Endothelial cell of umbilical vein (primary cell): ENCODE measurements around the gene BABAM2. TPM values are rescaled to one million over a fixed set of nuclear protein-coding genes. Genes with fewer than 3 reads are reported as not detected.

ENCODE experiments used
- BruUV-seq: library from RNA; stranded (reverse); fragments of 400-500 nt; replicated peaks from 2 replicates; lab custom pipeline; 2021; lab: Mats Ljungman, UMichigan
- CTCF ChIA-PET: fragments of 300-600, 350-600 bp; sonication (Branson Sonifier 250); formaldehyde crosslinking; loops from one replicate; lab custom pipeline; 2021; ENCODE audit warnings: antibody characterized with exemption, inconsistent platforms; lab: Charles Lee
- POLR2A ChIA-PET: fragments of 300-600, 350-600 bp; sonication (Branson Sonifier 250); formaldehyde crosslinking; loops from one replicate; lab custom pipeline; 2021; ENCODE audit warnings: antibody characterized with exemption, inconsistent platforms; lab: Charles Lee
- DNase-seq: peaks from one replicate; pipeline ENCODE4 v3.0.0-alpha.2; 2011; ENCODE audit warnings: low read depth, low spot score
- FAIRE-seq: peaks from 2 replicates; lab custom pipeline; 2011; peaks lifted over from hg19 to GRCh38; lab: Jason Lieb, UNC
- H2AFZ ChIP-seq: 2 replicates; pipeline ENCODE4 v1.6.0; 2012; ENCODE audit warnings: low read depth, low read length, control low read depth, inconsistent platforms
- H3K27ac ChIP-seq: 2 replicates; pipeline ENCODE4 v1.5.1; 2011; ENCODE audit warnings: low read depth, mild to moderate bottlenecking, control low read depth, low read length, moderate library complexity; ENCODE audit not compliant: insufficient read depth
- H3K27me3 ChIP-seq, 2 experiments: 2 replicates each; pipeline versions ENCODE4 v1.6.0 to v1.6.1; 2011; ENCODE audit warnings: low read length in 2 of 2, mixed read lengths in 1 of 2; ENCODE audit not compliant: control insufficient read depth in 2 of 2, insufficient read depth in 2 of 2
- H3K36me3 ChIP-seq, 2 experiments: 2 replicates in 1 of 2; 3 replicates in 1 of 2; pipeline ENCODE4 v1.5.1; 2011; ENCODE audit warnings: low read length in 2 of 2, mild to moderate bottlenecking in 1 of 2, moderate library complexity in 1 of 2; ENCODE audit not compliant: control insufficient read depth in 2 of 2, insufficient read depth in 2 of 2; ENCODE audit errors: extremely low read depth in 1 of 2
- H3K4me1 ChIP-seq: 3 replicates; pipeline ENCODE4 v1.5.1; 2011; ENCODE audit warnings: mild to moderate bottlenecking, low read length; ENCODE audit not compliant: control insufficient read depth, insufficient read depth; ENCODE audit errors: extremely low read depth
- H3K4me2 ChIP-seq: 2 replicates; pipeline ENCODE4 v1.6.1; 2011; ENCODE audit warnings: low read length, control low read depth, mixed read lengths; ENCODE audit not compliant: insufficient read depth
- H3K4me3 ChIP-seq, 3 experiments: fragments of 200-600 bp in 1 of 3; sonication (generic), shearing (Covaris generic) in 1 of 3; replicated peaks in 1 of 3; 2 replicates each; pipeline ENCODE4 v1.5.1; 2011 to 2016; ENCODE audit warnings: control low read depth in 3 of 3, low read length in 3 of 3, mild to moderate bottlenecking in 2 of 3, inconsistent platforms in 1 of 3, low read depth in 1 of 3, moderate library complexity in 1 of 3; ENCODE audit not compliant: insufficient read depth in 1 of 3
- H3K79me2 ChIP-seq: 2 replicates; pipeline ENCODE4 v1.6.0; 2012; ENCODE audit warnings: low read length, inconsistent platforms; ENCODE audit not compliant: control insufficient read depth, insufficient read depth
- H3K9ac ChIP-seq: replicated peaks from 2 replicates; pipeline ENCODE3; 2011; ENCODE audit warnings: low read length, control low read depth; ENCODE audit not compliant: insufficient read depth; ENCODE audit errors: extremely low read depth
- H3K9me1 ChIP-seq: replicated peaks from 3 replicates; pipeline ENCODE4 v1.6.0; 2011; ENCODE audit warnings: mild to moderate bottlenecking, low read length; ENCODE audit not compliant: control insufficient read depth, insufficient read depth; ENCODE audit errors: extremely low read depth
- H3K9me3 ChIP-seq: replicated peaks from 2 replicates; pipeline ENCODE4 v1.5.1; 2012; ENCODE audit warnings: low read length, inconsistent platforms; ENCODE audit not compliant: control insufficient read depth, insufficient read depth
- H4K20me1 ChIP-seq: replicated peaks from 2 replicates; pipeline ENCODE3; 2011; ENCODE audit warnings: mild to moderate bottlenecking, low read length; ENCODE audit not compliant: control insufficient read depth, insufficient read depth; ENCODE audit errors: extremely low read depth
- EZH2 ChIP-seq: IDR thresholded peaks from 2 replicates; pipeline ENCODE4 v1.6.1; 2012; ENCODE audit warnings: borderline replicate concordance, low read depth, mild to moderate bottlenecking, moderate library complexity, low read length, inconsistent platforms; ENCODE audit not compliant: severe bottlenecking
- FOS ChIP-seq: IDR thresholded peaks from 2 replicates; pipeline ENCODE4 v1.6.1; 2011; ENCODE audit warnings: mild to moderate bottlenecking, low read length, moderate library complexity, borderline replicate concordance; ENCODE audit not compliant: insufficient read depth
- GATA2 ChIP-seq: IDR thresholded peaks from 2 replicates; pipeline ENCODE4 v1.7.0; 2011; ENCODE audit warnings: low read depth, mild to moderate bottlenecking, moderate library complexity, mixed read lengths, low read length; ENCODE audit not compliant: insufficient read length, insufficient read depth
- JUN ChIP-seq: IDR thresholded peaks from 2 replicates; pipeline ENCODE4 v1.6.1; 2011; ENCODE audit warnings: borderline replicate concordance, low read depth; ENCODE audit not compliant: insufficient read length, insufficient read depth
- MYC ChIP-seq: IDR thresholded peaks from one replicate; pipeline ENCODE4 v1.6.1; 2011; ENCODE audit warnings: mild to moderate bottlenecking, low read depth, low read length
- POLR2A ChIP-seq: IDR thresholded peaks from 2 replicates; pipeline ENCODE4 v1.6.1; 2012; ENCODE audit warnings: low read depth, mild to moderate bottlenecking, control low read depth, low read length
- POLR2AphosphoS5 ChIP-seq: IDR thresholded peaks from 2 replicates; pipeline ENCODE4 v1.6.1; 2012; ENCODE audit warnings: low read depth, mild to moderate bottlenecking, control low read depth, low read length, moderate library complexity; ENCODE audit not compliant: insufficient read depth
- dilution Hi-C: fragments of 300-500 bp; cut with MboI; formaldehyde crosslinking; loops from one replicate; pipeline ENCODE4 v1.15.0; 2019; ENCODE audit warnings: low sequenced_read_pairs; ENCODE audit not compliant: extremely low pct_ligation_motif_present
- intact Hi-C: fragments of 100-400 bp; cut with micrococcal nuclease; formaldehyde crosslinking; loops from one replicate; pipeline ENCODE4 v1.10.0; 2022
- polyA plus RNA-seq, 4 experiments: library from polyadenylated mRNA; depleted of rRNA in 3 of 4; stranded (reverse) in 3 of 4; unstranded in 1 of 4; fragments of >200 nt; gene quantifications; 2 replicates each; pipeline versions ENCODE4 v1.2.1 to v1.2.3, GENCODE V29; 2011 to 2012; ENCODE audit warnings: missing spikeins in 1 of 4
- total RNA-seq: library from RNA; stranded (reverse); gene quantifications from 2 replicates; pipeline ENCODE4 v1.2.3, GENCODE V29; 2021
- TF ChIP-seq, protein P1 (sequence below), 2 donors: IDR thresholded peaks; 1 replicate in 1 of 2; 2 replicates in 1 of 2; pipeline ENCODE4 v1.5.1; 2011; ENCODE audit warnings: low read length in 2 of 2, mild to moderate bottlenecking in 2 of 2, moderate library complexity in 2 of 2, control low read depth in 1 of 2, inconsistent platforms in 1 of 2, low read depth in 1 of 2; ENCODE audit not compliant: insufficient read depth in 1 of 2; ENCODE audit errors: extremely low read depth in 1 of 2
- TF ChIP-seq, protein P2 (sequence below): IDR thresholded peaks from 2 replicates; pipeline ENCODE4 v1.6.1; 2011; ENCODE audit not compliant: insufficient read depth, insufficient read length

BABAM2 gene
- total and polyA plus RNA-seq, 2 donors (not counting 3 experiments of a cell fraction or from before 2014, with no cell fraction given), result 19.9 to 27.6 TPM

GRCh38 chr2:28283861-28284260, 393.3 kb downstream of the BABAM2 start:
- dilution Hi-C loops (no loop called here), intact Hi-C loops (no loop called here)
- H3K4me2 ChIP-seq, result no peak overlapping the region
- no peaks in the 10 kb centered on the region for H3K9me3 ChIP-seq
- no peak overlapping the region for H3K9ac ChIP-seq
- H4K20me1 ChIP-seq, result no peaks in the 10 kb centered on the region
- ChIA-PET POLR2A (no interaction called here), CTCF (interaction anchor here (1.1 kb wide), 1 partner anchor 10 kb away, joined by 5 read pairs; no protein-coding TSS in a partner anchor)
- no TSS peak for BruUV-seq
- H3K27ac ChIP-seq, result no peak overlapping the region
- no peaks in the 10 kb centered on the region for H3K9me1 ChIP-seq
- H2AFZ ChIP-seq, result no peak overlapping the region
- no peak for TF ChIP-seq POLR2AphosphoS5
- TF ChIP-seq MYC, result no peak
- TF ChIP-seq POLR2A, result no peak
- TF ChIP-seq GATA2, result no peak
- no peak for TF ChIP-seq FOS
- TF ChIP-seq, protein P1, sequence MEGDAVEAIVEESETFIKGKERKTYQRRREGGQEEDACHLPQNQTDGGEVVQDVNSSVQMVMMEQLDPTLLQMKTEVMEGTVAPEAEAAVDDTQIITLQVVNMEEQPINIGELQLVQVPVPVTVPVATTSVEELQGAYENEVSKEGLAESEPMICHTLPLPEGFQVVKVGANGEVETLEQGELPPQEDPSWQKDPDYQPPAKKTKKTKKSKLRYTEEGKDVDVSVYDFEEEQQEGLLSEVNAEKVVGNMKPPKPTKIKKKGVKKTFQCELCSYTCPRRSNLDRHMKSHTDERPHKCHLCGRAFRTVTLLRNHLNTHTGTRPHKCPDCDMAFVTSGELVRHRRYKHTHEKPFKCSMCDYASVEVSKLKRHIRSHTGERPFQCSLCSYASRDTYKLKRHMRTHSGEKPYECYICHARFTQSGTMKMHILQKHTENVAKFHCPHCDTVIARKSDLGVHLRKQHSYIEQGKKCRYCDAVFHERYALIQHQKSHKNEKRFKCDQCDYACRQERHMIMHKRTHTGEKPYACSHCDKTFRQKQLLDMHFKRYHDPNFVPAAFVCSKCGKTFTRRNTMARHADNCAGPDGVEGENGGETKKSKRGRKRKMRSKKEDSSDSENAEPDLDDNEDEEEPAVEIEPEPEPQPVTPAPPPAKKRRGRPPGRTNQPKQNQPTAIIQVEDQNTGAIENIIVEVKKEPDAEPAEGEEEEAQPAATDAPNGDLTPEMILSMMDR (IDR thresholded peaks at IDR 0.05; ENCODE audit: extremely low read depth in 1 of 2, insufficient read depth in 1 of 2, low read depth in 1 of 2, low read length in 2 of 2), result no peak
- TF ChIP-seq, protein P2, sequence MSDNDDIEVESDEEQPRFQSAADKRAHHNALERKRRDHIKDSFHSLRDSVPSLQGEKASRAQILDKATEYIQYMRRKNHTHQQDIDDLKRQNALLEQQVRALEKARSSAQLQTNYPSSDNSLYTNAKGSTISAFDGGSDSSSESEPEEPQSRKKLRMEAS, result no peak
- TF ChIP-seq EZH2, result no peak
- no peak for TF ChIP-seq JUN
- H3K36me3 ChIP-seq, result no peaks in the 10 kb centered on the region
- no peaks in the 10 kb centered on the region for H3K4me1 ChIP-seq
- no peaks in the 10 kb centered on the region for H3K79me2 ChIP-seq
- FAIRE-seq (no peak), DNase-seq (no peak)
- no peaks in the 10 kb centered on the region for H3K27me3 ChIP-seq
- H3K4me3 ChIP-seq, result no peak overlapping the region
